Osteoblast (primary cell): ENCODE data around the gene USH2A. TPM values are rescaled to one million over a fixed set of nuclear protein-coding genes. Genes with fewer than 3 reads are reported as not detected.

ENCODE experiments used
- DNase-seq: peaks from one replicate; pipeline ENCODE4 v3.0.0; 2011; ENCODE audit warnings: low spot score, mixed read lengths; ENCODE audit not compliant: insufficient read length; ENCODE audit errors: missing footprints
- H2AFZ ChIP-seq: 2 replicates; pipeline ENCODE4 v1.6.0; 2011; ENCODE audit warnings: mild to moderate bottlenecking, low read length
- H3K27ac ChIP-seq: 2 replicates; pipeline ENCODE4 v1.5.1; 2011; ENCODE audit warnings: mild to moderate bottlenecking, low read depth, low read length, moderate library complexity
- H3K27me3 ChIP-seq: 2 replicates; pipeline ENCODE4 v1.6.0; 2012; ENCODE audit warnings: mild to moderate bottlenecking, control low read depth, inconsistent platforms, low read length, moderate library complexity; ENCODE audit not compliant: insufficient read depth
- H3K36me3 ChIP-seq: 2 replicates; pipeline ENCODE4 v1.5.1; 2011; ENCODE audit warnings: mild to moderate bottlenecking, low read length, control low read depth, moderate library complexity; ENCODE audit not compliant: insufficient read depth
- H3K4me1 ChIP-seq: 2 replicates; pipeline ENCODE4 v1.5.1; 2011; ENCODE audit warnings: mild to moderate bottlenecking, low read length, control low read depth, moderate library complexity; ENCODE audit not compliant: insufficient read depth
- H3K4me2 ChIP-seq: 2 replicates; pipeline ENCODE4 v1.6.0; 2011; ENCODE audit warnings: mild to moderate bottlenecking, low read length; ENCODE audit not compliant: insufficient read depth
- H3K4me3 ChIP-seq: fragments of 200-600 bp; sonication (generic); 3 replicates; pipeline ENCODE4 v1.5.1; 2012; ENCODE audit warnings: mild to moderate bottlenecking, low read length, inconsistent platforms; ENCODE audit not compliant: insufficient read depth
- H3K79me2 ChIP-seq: 2 replicates; pipeline ENCODE4 v1.6.0; 2012; ENCODE audit warnings: mild to moderate bottlenecking, low read length, control low read depth, inconsistent platforms; ENCODE audit not compliant: insufficient read depth
- H3K9me3 ChIP-seq: 2 replicates; pipeline ENCODE4 v1.5.1; 2011; ENCODE audit warnings: low read depth, low read length, control low read depth
- H4K20me1 ChIP-seq: 2 replicates; pipeline ENCODE4 v1.6.0; 2012; ENCODE audit warnings: mild to moderate bottlenecking, low read length, control low read depth; ENCODE audit not compliant: insufficient read depth
- CTCF ChIP-seq: IDR thresholded peaks from 2 replicates; pipeline ENCODE4 v1.5.1; 2011; ENCODE audit warnings: mild to moderate bottlenecking, low read depth, low read length, moderate library complexity; ENCODE audit errors: extremely low read depth
- total RNA-seq: library from RNA; depleted of rRNA; stranded (reverse); fragments of >200 nt; gene quantifications from 2 replicates; pipeline ENCODE4 v1.2.3, GENCODE V29; 2012

The USH2A gene
- total RNA-seq, 1 donor = under 0.01 TPM

- no peaks in the 10 kb centered on the region for H3K36me3 ChIP-seq
- no peak for TF ChIP-seq CTCF
- no peaks in the 10 kb centered on the region for H3K27me3 ChIP-seq
- H4K20me1 ChIP-seq = no peaks in the 10 kb centered on the region
- H3K27ac ChIP-seq = no peak overlapping the region
- H3K4me3 ChIP-seq = no peak overlapping the region
- no peaks in the 10 kb centered on the region for H3K4me1 ChIP-seq
- no peak overlapping the region for H3K4me2 ChIP-seq
- DNase-seq = no peak
- H2AFZ ChIP-seq = no peak overlapping the region
- H3K9me3 ChIP-seq = no peaks in the 10 kb centered on the region
- no peaks in the 10 kb centered on the region for H3K79me2 ChIP-seq
Measured at GRCh38 chr1:216183454-216183853, 239.8 kb downstream of the USH2A start.

GRCh38 chr1:216183007-216183406 is 240.2 kb downstream of the USH2A start:
- Histone ChIP-seq H3K4me3 (no peak overlapping the region), H3K36me3 (no peaks in the 10 kb centered on the region), H3K4me2 (no peak overlapping the region), H3K4me1 (no peaks in the 10 kb centered on the region), H3K9me3 (no peaks in the 10 kb centered on the region), H2AFZ (no peak overlapping the region), H3K27ac (no peak overlapping the region), H3K27me3 (no peaks in the 10 kb centered on the region), H3K79me2 (no peaks in the 10 kb centered on the region), H4K20me1 (no peaks in the 10 kb centered on the region)
- TF ChIP-seq CTCF = no peak
- DNase-seq = no peak

DNA sequence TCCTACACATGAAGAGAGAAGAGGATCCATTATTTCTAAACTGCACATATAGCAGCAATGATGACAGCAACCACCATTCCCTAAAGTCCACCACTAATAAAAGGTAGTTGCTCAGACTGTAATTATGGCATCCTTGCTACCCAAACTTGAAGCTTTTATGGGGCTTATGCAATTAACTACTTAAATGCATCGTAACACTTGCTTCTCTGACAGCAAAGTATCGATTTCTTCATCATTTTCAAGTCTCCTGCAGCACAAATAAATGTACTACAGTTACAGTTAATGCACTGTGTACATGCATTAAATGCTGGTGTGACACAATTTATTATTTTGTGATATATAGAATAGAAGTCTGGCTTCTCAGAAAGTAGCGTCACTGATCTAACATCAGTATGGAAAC is 241.7 kb downstream of the USH2A start:
- no peak for DNase-seq

DNA sequence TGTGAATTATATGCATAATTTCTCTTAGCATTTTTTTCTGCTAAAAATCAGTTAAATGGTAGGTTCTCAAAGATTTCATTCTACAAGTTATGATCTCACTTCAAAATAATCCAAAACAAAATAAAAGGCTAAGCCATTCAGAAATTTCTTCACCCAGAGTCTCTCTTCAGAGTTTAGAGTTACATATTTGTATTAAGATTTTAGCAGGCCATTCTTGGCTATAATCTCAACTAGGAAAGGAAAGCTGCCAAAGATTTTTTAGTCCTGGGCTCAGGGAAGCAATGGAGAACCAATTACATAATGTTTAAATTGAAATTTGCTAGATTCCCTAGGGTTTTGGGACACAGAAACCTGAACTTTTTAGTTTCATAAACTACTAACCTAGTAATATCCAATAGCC is 245.0 kb downstream of the USH2A start:
- no peak overlapping the region for H2AFZ ChIP-seq
- H3K27me3 ChIP-seq = no peaks in the 10 kb centered on the region
- no peak overlapping the region for H3K4me2 ChIP-seq
- H3K36me3 ChIP-seq = no peaks in the 10 kb centered on the region
- H4K20me1 ChIP-seq = no peaks in the 10 kb centered on the region
- TF ChIP-seq CTCF = no peak
- no peaks in the 10 kb centered on the region for H3K79me2 ChIP-seq
- DNase-seq = no peak
- H3K9me3 ChIP-seq = no peaks in the 10 kb centered on the region
- no peak overlapping the region for H3K4me3 ChIP-seq
- H3K4me1 ChIP-seq = no peaks in the 10 kb centered on the region
- H3K27ac ChIP-seq = no peak overlapping the region

More for the DNA sequence above, 241.7 kb downstream of the USH2A start:
- no peak overlapping the region for H3K4me2 ChIP-seq
- no peak overlapping the region for H3K4me3 ChIP-seq
- no peaks in the 10 kb centered on the region for H3K4me1 ChIP-seq
- no peak for TF ChIP-seq CTCF
- no peaks in the 10 kb centered on the region for H3K36me3 ChIP-seq
- H3K9me3 ChIP-seq = no peaks in the 10 kb centered on the region
- no peak overlapping the region for H3K27ac ChIP-seq
- H2AFZ ChIP-seq = no peak overlapping the region
- H3K27me3 ChIP-seq = no peaks in the 10 kb centered on the region
- H4K20me1 ChIP-seq = no peaks in the 10 kb centered on the region
- no peaks in the 10 kb centered on the region for H3K79me2 ChIP-seq
